ENCODE data around the gene MRPS30.

GRCh38 chr5:44827681-44828080 lies 18.9 kb downstream of the MRPS30 start:
- TF ChIP-seq, protein P1, sequence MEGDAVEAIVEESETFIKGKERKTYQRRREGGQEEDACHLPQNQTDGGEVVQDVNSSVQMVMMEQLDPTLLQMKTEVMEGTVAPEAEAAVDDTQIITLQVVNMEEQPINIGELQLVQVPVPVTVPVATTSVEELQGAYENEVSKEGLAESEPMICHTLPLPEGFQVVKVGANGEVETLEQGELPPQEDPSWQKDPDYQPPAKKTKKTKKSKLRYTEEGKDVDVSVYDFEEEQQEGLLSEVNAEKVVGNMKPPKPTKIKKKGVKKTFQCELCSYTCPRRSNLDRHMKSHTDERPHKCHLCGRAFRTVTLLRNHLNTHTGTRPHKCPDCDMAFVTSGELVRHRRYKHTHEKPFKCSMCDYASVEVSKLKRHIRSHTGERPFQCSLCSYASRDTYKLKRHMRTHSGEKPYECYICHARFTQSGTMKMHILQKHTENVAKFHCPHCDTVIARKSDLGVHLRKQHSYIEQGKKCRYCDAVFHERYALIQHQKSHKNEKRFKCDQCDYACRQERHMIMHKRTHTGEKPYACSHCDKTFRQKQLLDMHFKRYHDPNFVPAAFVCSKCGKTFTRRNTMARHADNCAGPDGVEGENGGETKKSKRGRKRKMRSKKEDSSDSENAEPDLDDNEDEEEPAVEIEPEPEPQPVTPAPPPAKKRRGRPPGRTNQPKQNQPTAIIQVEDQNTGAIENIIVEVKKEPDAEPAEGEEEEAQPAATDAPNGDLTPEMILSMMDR (IDR thresholded peaks at IDR 0.05), result no peak
- TF ChIP-seq POLR2A (IDR thresholded peaks at IDR 0.05), result no peak

All from ovary (tissue), 3 donors.